Subcutaneous abdominal adipose tissue (tissue), 5 donors: ENCODE results near the gene ALDH3A2.
A peak's percentile ranks its signal among the peaks of the same experiment; 100 is the strongest.
"Not testable (repeated sequence)": the region's sequence is repeated elsewhere in the genome, so short reads cannot be mapped to it uniquely, and the experiment has no call there.

ENCODE experiments used
- H3K27ac ChIP-seq: one replicate; pipeline ENCODE4 v1.7.0; 2013; ENCODE audit warnings: low read depth, mild to moderate bottlenecking, inconsistent platforms, low read length, moderate library complexity
- H3K27me3 ChIP-seq, 5 donors: one replicate each; pipeline ENCODE4 v1.7.0; 2013; ENCODE audit warnings: low read length in 5 of 5, inconsistent platforms in 1 of 5; ENCODE audit not compliant: control insufficient read depth in 5 of 5, insufficient read depth in 4 of 5
- H3K36me3 ChIP-seq, 5 donors: one replicate each; pipeline ENCODE4 v1.7.0; 2013; ENCODE audit warnings: low read length in 5 of 5; ENCODE audit not compliant: control insufficient read depth in 5 of 5, insufficient read depth in 5 of 5
- H3K4me1 ChIP-seq, 5 donors: one replicate each; pipeline ENCODE4 v1.7.0; 2013; ENCODE audit warnings: low read length in 5 of 5, mild to moderate bottlenecking in 3 of 5, moderate library complexity in 1 of 5; ENCODE audit not compliant: control insufficient read depth in 5 of 5, insufficient read depth in 5 of 5
- H3K4me3 ChIP-seq, 5 donors: one replicate each; pipeline ENCODE4 v1.7.0; 2013; ENCODE audit warnings: low read length in 5 of 5, low read depth in 1 of 5
- H3K9ac ChIP-seq, 5 donors: one replicate each; pipeline ENCODE4 v1.7.0; 2013; ENCODE audit warnings: low read length in 5 of 5, mild to moderate bottlenecking in 4 of 5, moderate library complexity in 3 of 5
- H3K9me3 ChIP-seq, 5 donors: one replicate each; pipeline ENCODE4 v1.7.0; 2013; ENCODE audit warnings: low read length in 5 of 5; ENCODE audit not compliant: control insufficient read depth in 5 of 5
- donor health status: healthy.
- donor health status: healthy.
- donor health status: healthy.
- donor health status: healthy.
- donor health status: healthy.

Gene ALDH3A2

GRCh38 chr17:19660219-19660870, 11.8 kb downstream of the ALDH3A2 start:
- Histone ChIP-seq H3K9ac (no peak overlapping the region), H3K4me3 (no peak overlapping the region), H3K27me3 (no peaks in the 10 kb centered on the region), H3K36me3 (peaks cover 34 to 69% (median 52%) of the 10 kb centered on the region in 5 donors), H3K27ac (peak overlapping the region; percentile 48), H3K9me3 (no peaks in the 10 kb centered on the region), H3K4me1 (peaks cover 0 to 24% (median 4%) of the 10 kb centered on the region in 5 donors)

- H3K27me3 ChIP-seq: no peaks in the 10 kb centered on the region
- peaks cover 32 to 69% (median 52%) of the 10 kb centered on the region in 5 donors for H3K36me3 ChIP-seq
- H3K4me1 ChIP-seq: peaks cover 0 to 24% (median 4%) of the 10 kb centered on the region in 5 donors
- H3K4me3 ChIP-seq: no peak overlapping the region
- no peak overlapping the region for H3K9ac ChIP-seq
- no peak overlapping the region for H3K27ac ChIP-seq
- H3K9me3 ChIP-seq: no peaks in the 10 kb centered on the region
Measured at GRCh38 chr17:19661121-19661520, 12.6 kb downstream of the ALDH3A2 start.

- H3K4me1 ChIP-seq: peaks cover 0 to 18% (median 2%) of the 10 kb centered on the region in 5 donors
- peaks cover 26 to 58% (median 45%) of the 10 kb centered on the region in 5 donors for H3K36me3 ChIP-seq
- no peak overlapping the region for H3K9ac ChIP-seq
- H3K27me3 ChIP-seq: no peaks in the 10 kb centered on the region
- no peak overlapping the region for H3K4me3 ChIP-seq
- no peaks in the 10 kb centered on the region for H3K9me3 ChIP-seq
- no peak overlapping the region for H3K27ac ChIP-seq
Measured at GRCh38 chr17:19663097-19663496, 14.5 kb downstream of the ALDH3A2 start.

- Histone ChIP-seq H3K4me3 (no peak overlapping the region), H3K9ac (no peak overlapping the region), H3K27ac (no peak overlapping the region), H3K36me3 (peaks cover 26 to 53% (median 46%) of the 10 kb centered on the region in 5 donors), H3K9me3 (no peaks in the 10 kb centered on the region), H3K4me1 (peaks cover 0 to 14% (median 2%) of the 10 kb centered on the region in 5 donors), H3K27me3 (no peaks in the 10 kb centered on the region)
Measured at GRCh38 chr17:19664136-19664820, 15.7 kb downstream of the ALDH3A2 start.

- Histone ChIP-seq H3K27me3 (no peaks in the 10 kb centered on the region), H3K9me3 (no peaks in the 10 kb centered on the region), H3K27ac (no peak overlapping the region), H3K4me1 (peaks cover 0 to 11% (median 2%) of the 10 kb centered on the region in 5 donors), H3K9ac (no peak overlapping the region), H3K36me3 (peaks cover 28 to 58% (median 49%) of the 10 kb centered on the region in 5 donors), H3K4me3 (no peak overlapping the region)
Measured at GRCh38 chr17:19664821-19665181, 16.2 kb downstream of the ALDH3A2 start.

- peaks cover 0 to 10% (median 6%) of the 10 kb centered on the region in 5 donors for H3K4me1 ChIP-seq
- H3K9ac ChIP-seq, H3K4me3 ChIP-seq, H3K27me3 ChIP-seq, H3K9me3 ChIP-seq, H3K27ac ChIP-seq: not testable (repeated sequence)
- H3K36me3 ChIP-seq: peaks cover 8 to 48% (median 33%) of the 10 kb centered on the region in 5 donors
Measured at GRCh38 chr17:19669680-19670079, 21.1 kb downstream of the ALDH3A2 start.

- Histone ChIP-seq H3K9ac (no peak overlapping the region), H3K36me3 (peaks cover 8 to 44% (median 31%) of the 10 kb centered on the region in 5 donors), H3K27ac (peak overlapping the region; percentile 31), H3K4me3 (no peak overlapping the region), H3K9me3 (no peaks in the 10 kb centered on the region), H3K4me1 (peaks cover 0 to 10% (median 6%) of the 10 kb centered on the region in 5 donors), H3K27me3 (no peaks in the 10 kb centered on the region)
Measured at GRCh38 chr17:19670908-19671307, 22.4 kb downstream of the ALDH3A2 start.

- Histone ChIP-seq H3K27ac (peak overlapping the region; percentile 31), H3K4me3 (no peak overlapping the region), H3K27me3 (no peaks in the 10 kb centered on the region), H3K4me1 (peaks cover 0 to 10% (median 6%) of the 10 kb centered on the region in 5 donors), H3K9me3 (no peaks in the 10 kb centered on the region), H3K36me3 (peaks cover 8 to 45% (median 32%) of the 10 kb centered on the region in 5 donors), H3K9ac (no peak overlapping the region)
Measured at GRCh38 chr17:19671433-19671832, 22.9 kb downstream of the ALDH3A2 start.

- H3K9ac ChIP-seq: peak overlapping the region in 1 of 5 donors; percentile 3
- H3K27me3 ChIP-seq: no peaks in the 10 kb centered on the region
- peaks cover 0 to 10% (median 6%) of the 10 kb centered on the region in 5 donors for H3K4me1 ChIP-seq
- H3K4me3 ChIP-seq: no peak overlapping the region
- H3K27ac ChIP-seq: peak overlapping the region; percentile 45
- peaks cover 8 to 53% (median 37%) of the 10 kb centered on the region in 5 donors for H3K36me3 ChIP-seq
- no peaks in the 10 kb centered on the region for H3K9me3 ChIP-seq
Measured at GRCh38 chr17:19672009-19672750, 23.6 kb downstream of the ALDH3A2 start.

GRCh38 chr17:19673623-19674022, 25.1 kb downstream of the ALDH3A2 start:
- H3K9me3 ChIP-seq: no peaks in the 10 kb centered on the region
- no peak overlapping the region for H3K9ac ChIP-seq
- H3K27me3 ChIP-seq: no peaks in the 10 kb centered on the region
- no peak overlapping the region for H3K4me3 ChIP-seq
- no peak overlapping the region for H3K27ac ChIP-seq
- H3K4me1 ChIP-seq: peaks cover 0 to 10% (median 6%) of the 10 kb centered on the region in 5 donors
- H3K36me3 ChIP-seq: peaks cover 14 to 63% (median 42%) of the 10 kb centered on the region in 5 donors
